Fibroblast of skin of left quadriceps (primary cell): ENCODE measurements around the gene CBX7.

Experiments
- DNase-seq, 2 experiments: peaks; one replicate each; pipeline ENCODE4 v3.0.0-alpha.2; 2013; ENCODE audit warnings: low read depth in 2 of 2

The CBX7 gene

GRCh38 chr22:39123751-39124581 is 28.5 kb downstream of the CBX7 start:
- DNase-seq, result no peak

DNA sequence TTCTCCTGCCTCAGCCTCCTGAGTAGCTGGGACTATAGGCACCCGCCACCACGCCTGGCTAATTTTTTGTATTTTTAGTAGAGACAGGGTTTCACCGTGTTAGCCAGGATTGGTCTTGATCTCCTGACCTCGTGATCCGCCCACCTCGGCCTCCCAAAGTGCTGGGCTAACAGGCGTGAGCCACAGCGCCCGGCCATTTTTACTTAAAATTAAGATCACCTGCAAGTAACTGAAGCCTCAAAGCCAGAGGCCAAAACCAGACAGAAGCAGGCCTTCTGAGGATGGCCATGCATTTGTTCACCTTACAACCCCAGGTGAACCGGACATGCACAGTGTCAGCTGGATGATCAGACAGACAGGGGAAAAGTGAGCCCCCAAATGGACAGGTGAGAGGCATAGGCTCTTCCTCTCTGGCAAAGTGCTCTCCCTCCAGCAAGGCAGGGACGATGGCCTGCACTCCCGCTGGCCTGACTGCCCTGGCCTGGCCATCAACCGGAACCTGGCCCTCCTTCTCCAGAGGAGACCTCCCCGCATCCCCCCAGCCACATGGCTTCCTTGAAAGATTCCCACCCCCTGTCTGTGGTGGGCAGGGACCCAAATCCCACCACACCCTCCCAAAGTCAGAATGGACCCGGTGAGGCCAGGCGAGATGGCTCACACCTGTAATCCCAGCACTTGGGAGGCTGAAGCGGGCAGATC is 29.6 kb downstream of the CBX7 start:
- no peak for DNase-seq

GRCh38 chr22:39120983-39121382 is 31.5 kb downstream of the CBX7 start:
- DNase-seq, result no peak

DNA sequence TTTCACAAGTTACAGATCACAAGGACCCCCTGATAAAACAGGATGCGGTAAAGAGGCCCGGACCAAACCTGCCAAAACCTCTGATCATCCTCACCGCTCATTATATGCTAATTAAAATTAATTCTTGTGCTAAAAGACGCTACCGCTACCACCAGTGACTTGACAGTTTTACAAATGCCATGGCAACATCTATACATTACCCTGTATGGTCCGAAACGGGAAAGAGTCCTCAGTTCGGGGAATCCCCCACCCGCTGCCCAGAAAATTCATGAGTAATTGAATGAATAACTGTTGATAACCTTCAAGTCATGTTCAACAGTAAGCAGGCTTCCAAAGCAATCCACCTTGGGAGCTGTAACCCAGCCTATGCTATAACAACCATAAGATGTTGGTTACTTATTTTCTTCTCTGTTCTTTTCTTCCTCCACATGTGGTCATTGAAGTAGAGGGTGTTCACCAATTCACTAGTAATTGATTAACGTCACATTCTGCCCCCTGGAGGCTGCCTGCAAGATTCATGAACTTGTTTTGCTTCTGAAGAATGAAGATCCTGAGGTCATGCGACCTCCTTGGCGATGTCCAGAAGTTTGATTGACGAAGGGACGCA is 34.8 kb downstream of the CBX7 start:
- peak in 1 of 2 experiments; percentile 7 for DNase-seq

DNA sequence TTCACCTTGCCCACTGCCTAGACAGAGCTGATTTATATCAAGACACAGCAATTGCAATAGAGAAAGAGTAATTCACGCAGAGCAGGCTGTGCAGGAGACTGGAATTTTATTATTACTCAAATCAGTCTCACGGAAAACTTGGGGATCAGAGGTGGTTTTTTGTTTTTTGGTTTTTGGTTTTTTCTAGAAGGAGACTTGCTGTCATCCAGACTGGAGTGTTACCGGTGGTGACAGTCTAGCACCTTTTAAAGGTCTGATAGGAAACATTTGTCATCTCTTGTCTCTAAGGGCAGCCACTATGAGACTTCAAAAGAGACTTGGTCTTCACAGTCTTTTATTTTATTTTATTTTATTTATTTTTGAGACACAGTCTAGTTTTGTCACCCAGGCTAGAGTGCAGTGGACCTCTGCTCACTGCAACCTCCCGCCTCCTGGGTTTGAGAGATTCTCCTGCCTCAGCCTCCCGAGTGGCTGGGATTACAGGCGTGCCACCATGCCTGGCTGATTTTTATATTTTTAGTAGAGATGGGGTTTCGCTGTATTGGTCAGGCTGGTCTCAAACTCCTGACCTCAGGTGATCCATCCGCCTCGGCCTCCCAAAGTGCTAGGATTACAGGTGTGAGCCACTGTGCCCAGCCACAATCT is 36.4 kb downstream of the CBX7 start:
- DNase-seq, result no peak

DNA sequence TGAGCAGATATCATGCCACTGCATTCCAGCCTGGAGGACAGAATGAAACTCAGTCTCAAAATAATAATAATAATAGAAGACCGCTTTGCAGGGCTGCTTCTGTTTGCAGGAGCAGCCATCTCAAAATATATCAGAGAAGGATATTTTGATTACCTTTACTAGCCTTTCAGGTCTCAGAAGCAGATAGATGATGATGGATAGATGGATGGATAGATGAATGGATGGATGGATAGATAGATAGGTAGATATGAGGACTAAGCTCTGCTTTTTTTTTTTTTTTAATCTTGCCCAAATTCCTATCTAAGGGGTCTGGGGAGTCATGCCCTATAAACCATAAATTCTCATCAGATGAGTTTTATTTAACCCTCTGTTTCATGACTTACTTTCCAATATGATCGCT is 36.9 kb downstream of the CBX7 start:
- no peak for DNase-seq

DNA sequence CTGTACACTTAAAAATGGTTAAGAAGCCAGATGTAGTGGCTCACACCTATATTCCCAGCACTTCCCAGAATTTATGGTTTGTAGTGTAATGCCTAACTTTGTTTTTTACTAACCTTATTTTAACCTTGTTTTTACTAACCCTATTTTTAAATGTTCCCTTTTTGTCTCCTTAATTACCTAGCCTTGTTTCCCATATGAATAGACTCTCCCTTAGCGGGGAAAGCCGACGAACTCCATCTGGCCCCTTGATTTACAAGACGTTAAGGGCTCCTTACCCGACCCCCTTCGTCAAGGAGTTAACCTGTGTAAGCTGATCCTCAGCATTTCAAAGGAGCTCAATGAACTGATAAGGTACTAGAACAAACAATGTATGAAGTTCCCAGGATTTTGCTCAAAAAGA is 38.4 kb downstream of the CBX7 start:
- no peak for DNase-seq

- DNase-seq, result no peak
These were observed 41.6 kb downstream of the CBX7 start for GRCh38 chr22:39110631-39111561.

DNA sequence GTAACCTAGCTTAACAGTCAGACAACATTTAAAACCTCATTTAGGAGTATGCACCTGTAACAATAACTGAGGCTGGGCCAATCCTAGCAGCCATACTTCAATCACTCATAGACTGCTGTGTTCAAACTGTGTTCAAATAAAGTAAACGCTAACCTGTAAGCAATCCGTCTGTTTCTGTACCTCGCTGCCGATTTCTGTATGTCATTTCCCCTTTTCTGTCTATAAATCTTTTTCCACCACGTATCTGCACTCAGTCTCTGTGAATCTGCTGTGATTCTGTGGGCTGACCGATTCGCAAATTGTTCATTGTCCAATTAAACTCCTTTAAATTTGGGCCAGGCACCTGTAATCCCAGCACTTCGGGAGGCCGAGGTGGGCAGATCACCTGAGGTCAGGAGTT is 43.1 kb downstream of the CBX7 start:
- DNase-seq, result no peak

DNA sequence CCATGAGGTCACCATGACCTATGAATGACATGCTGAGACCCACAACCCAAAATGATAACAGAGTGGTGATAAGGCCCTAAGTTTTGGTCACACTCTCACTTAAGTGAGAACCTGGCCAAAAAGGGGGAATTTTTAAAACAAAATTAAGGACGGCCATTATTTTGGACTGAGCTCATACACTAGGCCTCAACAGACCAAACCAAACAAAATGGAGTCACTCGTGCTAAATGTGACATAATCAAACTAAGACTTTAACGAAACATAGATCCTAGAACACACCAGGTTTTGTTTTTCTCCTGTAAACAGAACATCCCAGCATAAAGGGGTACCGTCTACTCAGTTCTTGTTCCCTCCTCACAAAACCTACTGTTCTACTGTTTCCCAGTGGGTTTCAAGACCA is 44.0 kb downstream of the CBX7 start:
- no peak for DNase-seq

DNA sequence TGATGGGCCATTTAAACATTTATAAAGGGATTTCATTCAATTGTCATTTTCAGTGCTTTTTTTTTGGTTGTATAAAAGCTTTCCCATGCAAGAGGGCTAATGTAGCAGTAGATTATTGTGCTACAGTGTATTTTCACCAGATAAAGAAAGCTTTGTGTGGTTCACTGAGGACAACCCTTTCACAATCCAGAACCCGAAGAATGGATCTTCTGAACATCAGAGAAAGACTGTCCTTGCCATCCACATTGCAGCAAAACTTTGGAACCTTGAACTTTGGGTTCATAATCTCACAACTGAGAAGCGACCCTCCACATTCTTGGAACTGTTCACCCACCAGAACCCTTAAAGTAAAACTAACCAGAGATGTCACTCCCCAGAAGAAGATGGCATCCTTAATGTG is 46.2 kb downstream of the CBX7 start:
- no peak for DNase-seq

- no peak for DNase-seq
These were observed 49.0 kb downstream of the CBX7 start for GRCh38 chr22:39103431-39103830.

GRCh38 chr22:39101226-39101625 is 51.3 kb downstream of the CBX7 start:
- no peak for DNase-seq

GRCh38 chr22:39098576-39098975 is 53.9 kb downstream of the CBX7 start:
- DNase-seq, result no peak

- DNase-seq, result no peak
These were observed 54.5 kb downstream of the CBX7 start for GRCh38 chr22:39098026-39098425.

DNA sequence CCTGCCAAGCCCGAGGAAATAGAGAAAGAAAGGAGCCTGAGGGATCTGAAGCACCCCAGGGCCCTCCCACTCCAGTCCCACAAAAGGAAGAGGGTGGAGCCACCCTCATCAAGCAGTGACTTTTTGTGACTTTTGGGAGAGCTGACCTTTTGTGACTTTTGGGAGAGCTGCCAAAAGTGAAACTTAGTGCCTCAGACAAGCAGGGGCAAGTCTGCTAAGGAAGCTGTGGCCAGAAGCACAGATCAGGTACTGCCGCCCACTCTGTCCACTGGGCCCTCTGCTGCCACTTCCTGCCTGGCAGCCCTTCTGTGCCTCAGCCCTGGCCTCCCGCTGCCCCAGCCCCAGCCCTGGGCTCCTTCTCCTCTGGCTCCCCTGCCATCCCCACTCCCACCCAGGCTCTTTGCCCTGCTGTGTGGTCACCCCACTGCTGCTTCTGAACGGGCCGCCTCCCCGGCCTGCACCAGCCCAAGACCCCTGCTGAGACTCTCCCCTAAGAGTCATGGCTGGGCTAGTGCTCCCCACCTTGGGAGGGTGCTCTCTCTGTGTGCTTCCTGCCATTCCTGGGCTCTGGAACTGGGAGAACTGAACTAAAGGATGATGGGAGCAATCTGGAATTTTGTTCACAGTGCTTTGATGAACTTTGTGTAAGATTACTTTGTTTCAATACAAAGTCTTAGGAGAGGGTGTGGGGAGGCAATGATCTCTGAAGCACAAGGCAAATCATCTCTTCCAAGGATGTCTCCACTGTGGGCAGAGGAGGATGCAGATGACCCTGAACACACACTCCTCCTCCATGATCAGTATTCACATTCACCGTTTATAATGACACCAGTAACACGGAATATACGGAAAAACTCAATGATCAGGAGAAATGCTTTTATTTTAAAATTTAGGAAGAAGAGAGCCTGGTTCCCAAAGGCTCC is 55.1 kb downstream of the CBX7 start, which contains the start of gene APOBEC3H:
TSS of gene APOBEC3H (plus strand) at position 147 of the 923 bp plus-strand sequence. CDS start 3,035 bp downstream, outside the sequence.
- DNase-seq, result no peak

DNA sequence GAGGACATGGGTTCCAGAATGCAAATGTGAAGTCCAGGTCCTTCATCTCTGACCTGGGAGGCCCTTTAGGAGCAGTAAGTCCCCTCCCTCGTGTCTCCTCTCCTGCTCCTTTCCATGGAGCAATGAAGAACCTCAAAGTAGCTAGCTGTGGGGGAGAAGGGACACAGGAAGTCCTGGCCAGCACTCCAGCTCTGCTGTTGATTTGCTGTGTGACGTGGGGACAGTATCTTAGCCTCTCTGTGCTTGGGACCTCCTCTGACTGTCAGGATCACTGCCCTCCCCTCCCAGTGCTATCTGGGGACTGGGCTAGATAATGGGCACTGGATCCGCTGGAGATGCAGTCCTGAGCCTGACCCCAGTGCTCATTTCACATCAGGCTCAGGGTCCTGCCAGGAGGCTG is 56.5 kb downstream of the CBX7 start:
- DNase-seq, result no peak

GRCh38 chr22:39094717-39095389 is 57.6 kb downstream of the CBX7 start:
- DNase-seq, result no peak

DNA sequence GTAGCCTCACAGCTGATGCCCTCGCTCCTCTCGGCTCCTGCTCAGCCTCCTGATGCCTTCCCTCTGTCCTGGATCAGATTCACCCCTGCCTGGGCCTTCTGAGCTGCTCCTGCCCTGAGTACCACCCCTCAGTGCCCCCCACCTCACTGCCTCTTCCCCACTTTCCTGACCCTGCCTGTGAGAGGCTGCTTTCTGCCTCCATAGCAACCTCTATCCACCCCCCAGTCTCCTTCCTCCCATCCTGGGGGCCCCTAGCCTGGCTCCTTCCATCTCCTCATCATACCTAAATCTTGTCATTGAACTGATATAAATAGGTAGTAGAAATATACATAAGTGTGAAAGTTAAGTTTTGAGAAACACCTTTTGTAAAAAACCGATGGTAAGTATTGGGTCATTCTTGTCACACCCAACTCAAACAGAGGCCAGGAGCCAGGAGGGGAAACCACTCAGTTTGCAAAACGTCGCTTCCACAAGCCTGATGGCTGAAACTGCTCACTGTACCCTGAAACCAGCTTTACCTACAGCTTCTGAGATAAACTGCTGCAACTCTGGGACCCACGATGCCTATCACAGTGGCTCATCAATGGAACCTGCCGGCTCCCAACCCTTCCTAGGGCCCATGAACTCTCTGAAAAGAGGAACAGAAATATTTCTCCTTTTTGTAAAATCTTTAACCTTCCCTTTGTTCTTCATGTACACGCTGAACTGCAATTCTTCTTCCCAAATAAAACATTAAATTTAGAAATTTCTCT is 60.2 kb downstream of the CBX7 start:
- no peak for DNase-seq
